Mammary epithelial cell (primary cell): ENCODE measurements around the gene H3-3A.

ENCODE experiments used
- EZH2 ChIP-seq: IDR thresholded peaks from 2 replicates; pipeline ENCODE4 v1.6.1; 2012; ENCODE audit warnings: low read length, inconsistent platforms, borderline replicate concordance
- TF ChIP-seq, protein P1 (sequence below), 2 donors: IDR thresholded peaks in 1 of 2; conservative IDR thresholded peaks in 1 of 2; 2 replicates each; pipeline ENCODE4 v1.5.1; 2011 to 2012; ENCODE audit warnings: inconsistent platforms in 2 of 2, low read length in 2 of 2, mild to moderate bottlenecking in 2 of 2, control low read depth in 1 of 2, low read depth in 1 of 2; ENCODE audit not compliant: insufficient read depth in 1 of 2; ENCODE audit errors: extremely low read depth in 1 of 2

GRCh38 chr1:226023735-226024134, 38.8 kb upstream of the H3-3A start:
- TF ChIP-seq, protein P1, sequence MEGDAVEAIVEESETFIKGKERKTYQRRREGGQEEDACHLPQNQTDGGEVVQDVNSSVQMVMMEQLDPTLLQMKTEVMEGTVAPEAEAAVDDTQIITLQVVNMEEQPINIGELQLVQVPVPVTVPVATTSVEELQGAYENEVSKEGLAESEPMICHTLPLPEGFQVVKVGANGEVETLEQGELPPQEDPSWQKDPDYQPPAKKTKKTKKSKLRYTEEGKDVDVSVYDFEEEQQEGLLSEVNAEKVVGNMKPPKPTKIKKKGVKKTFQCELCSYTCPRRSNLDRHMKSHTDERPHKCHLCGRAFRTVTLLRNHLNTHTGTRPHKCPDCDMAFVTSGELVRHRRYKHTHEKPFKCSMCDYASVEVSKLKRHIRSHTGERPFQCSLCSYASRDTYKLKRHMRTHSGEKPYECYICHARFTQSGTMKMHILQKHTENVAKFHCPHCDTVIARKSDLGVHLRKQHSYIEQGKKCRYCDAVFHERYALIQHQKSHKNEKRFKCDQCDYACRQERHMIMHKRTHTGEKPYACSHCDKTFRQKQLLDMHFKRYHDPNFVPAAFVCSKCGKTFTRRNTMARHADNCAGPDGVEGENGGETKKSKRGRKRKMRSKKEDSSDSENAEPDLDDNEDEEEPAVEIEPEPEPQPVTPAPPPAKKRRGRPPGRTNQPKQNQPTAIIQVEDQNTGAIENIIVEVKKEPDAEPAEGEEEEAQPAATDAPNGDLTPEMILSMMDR (conservative IDR thresholded peaks at IDR 0.05 in 1 of 2, IDR thresholded peaks at IDR 0.05 in 1 of 2; ENCODE audit: extremely low read depth in 1 of 2, insufficient read depth in 1 of 2, low read depth in 1 of 2, low read length in 2 of 2): no peak
- TF ChIP-seq EZH2: no peak
